SHP77 (cell line): ENCODE data around the gene CACNA2D4.
A peak's percentile ranks its signal among the peaks of the same experiment; 100 is the strongest.

Source experiments
- DNase-seq, 2 experiments: peaks; one replicate each; lab custom pipeline; 2025; lab: John Stamatoyannopoulos, UW

Gene CACNA2D4

GRCh38 chr12:1799882-1800400 is 118.5 kb downstream of the CACNA2D4 start:
- DNase-seq = no peak

GRCh38 chr12:1799051-1799881 is 119.2 kb downstream of the CACNA2D4 start:
- no peak for DNase-seq

GRCh38 chr12:1798641-1799020 is 119.8 kb downstream of the CACNA2D4 start:
- no peak for DNase-seq

GRCh38 chr12:1797991-1798640 is 120.3 kb downstream of the CACNA2D4 start:
- DNase-seq = no peak

GRCh38 chr12:1797011-1797901 is 121.2 kb downstream of the CACNA2D4 start:
- DNase-seq = no peak

GRCh38 chr12:1796515-1797010 is 121.9 kb downstream of the CACNA2D4 start:
- no peak for DNase-seq

GRCh38 chr12:1795785-1796514 is 122.5 kb downstream of the CACNA2D4 start:
- DNase-seq = peak; percentile 21 to 47

- no peak for DNase-seq
Observed at GRCh38 chr12:1795221-1795784, 123.1 kb downstream of the CACNA2D4 start.

- no peak for DNase-seq
Observed at GRCh38 chr12:1794440-1795090, 123.9 kb downstream of the CACNA2D4 start.

- no peak for DNase-seq
Observed at GRCh38 chr12:1793426-1794210, 124.8 kb downstream of the CACNA2D4 start.

GRCh38 chr12:1792406-1792805 is 126.0 kb downstream of the CACNA2D4 start:
- no peak for DNase-seq

GRCh38 chr12:1791104-1791841 is 127.2 kb downstream of the CACNA2D4 start:
- DNase-seq = peak; percentile 1 to 25

GRCh38 chr12:1790444-1790843 is 128.0 kb downstream of the CACNA2D4 start:
- DNase-seq = no peak

- no peak for DNase-seq
Observed at GRCh38 chr12:1787714-1788113, 130.7 kb downstream of the CACNA2D4 start.

GRCh38 chr12:1782215-1782614 is 136.2 kb downstream of the CACNA2D4 start:
- no peak for DNase-seq

GRCh38 chr12:1781772-1782171 is 136.7 kb downstream of the CACNA2D4 start:
- DNase-seq = no peak

- no peak for DNase-seq
Observed at GRCh38 chr12:1779783-1780182, 138.7 kb downstream of the CACNA2D4 start.

GRCh38 chr12:1778911-1779310 is 139.5 kb downstream of the CACNA2D4 start:
- DNase-seq = no peak

GRCh38 chr12:1777798-1778197 is 140.7 kb downstream of the CACNA2D4 start:
- no peak for DNase-seq
